T-helper 17 cell (primary cell): ENCODE results near the gene DCBLD2. TPM values are rescaled to one million over a fixed set of nuclear protein-coding genes. Genes with fewer than 3 reads are reported as not detected.
A peak's percentile ranks its signal among the peaks of the same experiment; 100 is the strongest.

Source experiments
- ATAC-seq: fragments of 150-1000 bp; cut with Tn5 transposase; 2 replicates; pipeline ENCODE4 v1.10.0; 2021; ENCODE audit warnings: mild to moderate bottlenecking, moderate library complexity
- DNase-seq, 3 donors: peaks; one replicate each; pipeline versions ENCODE4 v3.0.0 to v3.0.0-alpha.2; 2020 to 2021
- H3K9me3 ChIP-seq: one replicate; pipeline ENCODE4 v1.7.0; 2013; ENCODE audit warnings: low read length, mild to moderate bottlenecking; ENCODE audit not compliant: control insufficient read depth, poor library complexity, severe bottlenecking
- H3K27ac Mint-ChIP-seq: one replicate; pipeline ENCODE4 v1.8.0; 2022; ENCODE audit warnings: mild to moderate bottlenecking, moderate library complexity, mixed read lengths
- H3K27me3 Mint-ChIP-seq: one replicate; pipeline ENCODE4 v1.8.0; 2022; ENCODE audit warnings: mixed read lengths
- H3K36me3 Mint-ChIP-seq: one replicate; pipeline ENCODE4 v1.8.0; 2022; ENCODE audit warnings: low read depth, mixed read lengths
- H3K4me1 Mint-ChIP-seq: one replicate; pipeline ENCODE4 v1.8.0; 2022; ENCODE audit warnings: mild to moderate bottlenecking, mixed read lengths
- H3K4me3 Mint-ChIP-seq: one replicate; pipeline ENCODE4 v1.8.0; 2022; ENCODE audit warnings: mild to moderate bottlenecking, moderate library complexity, mixed read lengths
- total RNA-seq, 4 donors: library from RNA in 2 of 4; stranded (reverse) in 2 of 4; gene quantifications; one replicate each; pipeline ENCODE4 v1.2.3 and lab custom pipeline; 2022 to 2026

The DCBLD2 gene
- total RNA-seq, 2 donors from 2014 or later, result 0.37 to 2.0 TPM

DNA sequence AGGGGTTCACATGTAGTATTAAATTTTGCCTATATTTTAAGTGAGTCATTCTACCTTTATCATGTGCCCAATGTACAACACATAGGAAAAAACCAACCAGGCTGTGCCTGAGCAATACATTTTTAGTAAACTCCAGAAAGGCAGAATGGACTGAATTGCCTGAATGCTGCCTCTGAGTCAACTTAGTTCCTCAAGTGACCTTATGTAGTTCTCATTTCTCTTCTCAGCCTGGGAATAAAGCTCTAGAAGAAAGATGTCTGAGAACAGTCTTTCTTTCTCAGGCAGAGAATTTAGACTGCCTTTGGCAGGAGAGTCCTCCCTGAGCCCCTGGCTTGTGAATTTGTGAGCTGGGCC is 125.4 kb downstream of the DCBLD2 start:
- Mint-ChIP-seq H3K36me3 (no peaks in the 10 kb centered on the region), H3K4me3 (no peak overlapping the region), H3K4me1 (peaks cover 3% of the 10 kb centered on the region), H3K27ac (no peak overlapping the region), H3K27me3 (peaks cover 42% of the 10 kb centered on the region)
- no peaks in the 10 kb centered on the region for H3K9me3 ChIP-seq
- ATAC-seq, result no peak
- no peak for DNase-seq

DNA sequence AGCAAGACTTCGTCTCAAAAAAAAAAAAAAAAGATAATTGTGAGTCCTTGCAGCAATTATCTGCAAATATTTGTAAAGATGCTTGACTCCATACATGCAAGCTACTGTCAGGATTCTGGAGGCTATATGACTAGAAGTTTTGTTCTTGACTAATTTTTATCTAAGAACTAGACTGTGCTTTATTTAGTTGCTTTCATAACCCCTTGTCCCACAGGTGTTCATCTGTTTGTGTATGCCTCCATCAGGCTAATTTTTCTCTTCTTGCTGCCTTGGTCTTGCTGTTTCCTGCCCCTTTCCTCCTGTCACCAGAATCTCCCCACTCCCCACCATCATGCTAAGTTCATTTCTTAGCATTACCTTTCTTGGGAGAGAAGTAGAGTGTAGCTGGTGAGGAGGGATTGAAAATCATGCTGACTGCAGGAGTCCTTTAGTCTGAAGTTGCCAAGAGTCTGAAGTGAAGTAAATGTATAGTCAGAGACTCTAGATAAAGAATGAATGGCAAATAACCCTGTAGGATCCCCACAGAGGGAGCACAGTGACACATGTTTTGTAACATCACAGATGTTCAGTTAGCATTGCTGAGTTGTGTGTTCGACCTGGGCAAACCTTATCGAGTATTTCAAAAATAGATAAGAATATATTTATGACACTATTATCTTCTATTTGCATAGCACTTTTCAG is 125.9 kb downstream of the DCBLD2 start:
- Mint-ChIP-seq H3K36me3 (no peaks in the 10 kb centered on the region), H3K27me3 (peaks cover 47% of the 10 kb centered on the region), H3K27ac (no peak overlapping the region), H3K4me3 (no peak overlapping the region), H3K4me1 (peaks cover 3% of the 10 kb centered on the region)
- DNase-seq (no peak), ATAC-seq (no peak)
- no peaks in the 10 kb centered on the region for H3K9me3 ChIP-seq

DNA sequence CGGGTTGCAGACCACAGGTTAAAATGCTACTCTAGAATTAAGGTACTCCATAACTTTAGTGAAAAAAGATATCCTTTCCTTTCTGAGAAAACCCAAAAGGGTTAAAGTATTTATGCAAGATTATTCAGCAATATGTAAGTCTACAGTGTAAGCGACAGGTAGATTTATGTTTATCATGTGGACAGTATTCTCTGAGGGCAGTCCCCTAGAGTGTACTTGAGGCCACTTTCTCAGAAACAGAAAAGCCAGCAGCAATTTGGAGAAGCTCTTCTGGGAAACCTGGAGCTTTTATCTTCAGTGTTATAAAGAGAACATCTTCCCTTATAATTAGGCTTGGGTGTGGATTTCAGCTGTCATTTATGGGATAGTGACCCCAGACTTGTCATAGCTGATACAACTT is 129.5 kb downstream of the DCBLD2 start:
- H3K27me3 Mint-ChIP-seq, result peaks cover 26% of the 10 kb centered on the region

DNA sequence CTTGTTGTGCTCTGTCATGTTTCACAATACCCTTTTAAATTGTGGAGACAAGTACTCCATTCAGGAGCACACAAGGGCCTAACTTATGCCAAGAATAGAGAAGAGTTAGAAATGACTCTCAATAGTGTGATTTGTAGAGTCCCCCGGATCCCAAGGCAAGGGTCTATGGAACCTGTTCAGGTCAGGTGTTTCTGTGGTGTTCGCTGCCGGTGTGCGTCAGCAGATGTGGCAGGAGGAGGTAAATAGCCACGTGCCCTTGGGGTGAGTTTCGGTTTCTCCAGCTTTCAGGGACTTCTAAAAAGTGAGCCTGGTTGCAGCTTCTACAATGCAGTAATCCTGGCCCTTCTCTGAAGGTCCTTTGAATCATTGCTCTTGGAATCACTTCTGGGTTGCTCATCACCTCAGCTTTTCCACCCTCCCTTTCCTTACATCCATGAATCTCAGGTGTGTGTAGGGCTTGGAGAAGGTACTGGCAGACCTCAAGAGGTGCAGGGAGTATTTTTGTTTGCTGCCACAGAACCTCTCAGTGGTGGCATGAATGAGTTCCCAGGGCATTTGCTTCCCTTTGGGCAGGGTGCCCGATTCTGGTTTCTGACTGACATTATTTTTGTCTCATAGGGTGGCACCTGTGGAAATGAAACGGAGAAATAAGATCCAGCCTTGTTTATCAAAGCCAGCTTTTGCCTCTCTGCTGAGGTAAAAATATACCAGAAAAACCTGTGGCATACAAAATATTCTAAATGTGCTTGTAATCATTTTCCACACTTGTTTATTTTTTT is 131.0 kb downstream of the DCBLD2 start:
- Mint-ChIP-seq H3K36me3 (no peaks in the 10 kb centered on the region), H3K4me3 (no peak overlapping the region), H3K27ac (peak overlapping the region; percentile 1), H3K4me1 (no peaks in the 10 kb centered on the region), H3K27me3 (peaks cover 22% of the 10 kb centered on the region)
- peak; percentile 50 for ATAC-seq
- no peaks in the 10 kb centered on the region for H3K9me3 ChIP-seq
- no peak for DNase-seq

More for the DNA sequence above, 129.5 kb downstream of the DCBLD2 start:
- no peak overlapping the region for H3K4me3 Mint-ChIP-seq
- H3K27ac Mint-ChIP-seq, result no peak overlapping the region
- DNase-seq (no peak), ATAC-seq (no peak)
- no peaks in the 10 kb centered on the region for H3K4me1 Mint-ChIP-seq
- no peaks in the 10 kb centered on the region for H3K9me3 ChIP-seq
- H3K36me3 Mint-ChIP-seq, result no peaks in the 10 kb centered on the region

DNA sequence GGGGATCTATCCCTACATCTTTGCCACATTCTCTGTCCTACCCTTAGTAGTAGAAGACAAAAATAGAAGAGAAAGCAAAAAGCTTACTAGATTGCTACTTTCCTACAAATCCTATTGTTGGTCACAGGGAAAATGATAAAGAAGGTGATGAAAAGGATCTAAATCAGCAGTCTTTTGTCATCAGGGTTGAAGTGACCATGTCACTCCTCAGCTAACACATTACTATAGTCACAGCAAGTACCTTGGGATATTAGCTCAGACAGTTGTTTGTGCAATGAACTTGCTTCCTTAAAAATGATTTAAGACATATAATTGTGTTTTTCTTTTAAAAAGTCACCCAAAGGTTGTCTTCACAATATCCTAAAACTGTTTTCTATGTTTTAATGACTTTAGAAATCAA is 132.0 kb downstream of the DCBLD2 start:
- H3K36me3 Mint-ChIP-seq, result no peaks in the 10 kb centered on the region
- peaks cover 22% of the 10 kb centered on the region for H3K27me3 Mint-ChIP-seq
- no peak overlapping the region for H3K27ac Mint-ChIP-seq
- no peaks in the 10 kb centered on the region for H3K9me3 ChIP-seq
- H3K4me1 Mint-ChIP-seq, result no peaks in the 10 kb centered on the region
- ATAC-seq, result no peak
- H3K4me3 Mint-ChIP-seq, result no peak overlapping the region
- DNase-seq, result no peak

DNA sequence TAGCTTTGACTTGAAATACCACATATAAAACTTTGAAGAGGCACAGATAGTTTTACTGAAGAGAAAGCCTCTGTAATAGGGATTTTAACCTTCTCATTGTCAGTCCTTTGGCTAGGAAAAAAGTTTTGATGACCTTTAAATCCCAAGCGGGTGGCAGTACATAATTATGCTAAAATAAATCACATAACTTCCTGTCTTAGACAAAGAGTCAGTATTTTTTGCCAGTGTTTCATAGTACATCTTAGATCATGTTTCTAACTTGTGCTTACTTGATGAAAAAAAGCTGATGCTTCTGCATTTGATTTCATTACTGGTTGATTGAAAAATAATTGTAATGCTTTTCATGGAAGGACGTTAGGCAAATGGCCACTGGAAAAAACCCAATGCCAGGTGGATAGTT is 132.5 kb downstream of the DCBLD2 start:
- ATAC-seq (no peak), DNase-seq (no peak)
- Mint-ChIP-seq H3K4me1 (no peaks in the 10 kb centered on the region), H3K4me3 (no peak overlapping the region), H3K27me3 (peaks cover 26% of the 10 kb centered on the region), H3K36me3 (no peaks in the 10 kb centered on the region), H3K27ac (no peak overlapping the region)
- no peaks in the 10 kb centered on the region for H3K9me3 ChIP-seq

DNA sequence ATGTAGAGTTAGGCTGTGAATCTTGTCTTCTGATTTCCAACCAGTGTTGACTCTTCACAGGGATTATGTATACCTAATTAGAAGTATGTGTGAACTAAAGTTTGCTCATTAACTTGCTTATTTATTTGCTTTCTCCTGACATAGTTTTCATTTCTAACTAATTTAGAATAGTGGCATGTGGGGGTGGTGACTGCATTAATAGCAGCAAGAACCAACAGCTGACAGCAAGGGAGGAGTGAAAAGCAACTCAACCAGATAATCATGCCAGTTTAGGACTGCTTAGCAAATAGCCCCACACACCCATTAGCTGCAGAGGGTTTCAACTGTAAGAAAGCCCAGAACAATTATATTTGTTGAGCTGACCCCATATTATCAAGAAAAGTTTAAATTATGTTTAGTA is 134.6 kb downstream of the DCBLD2 start:
- H3K27ac Mint-ChIP-seq, result no peak overlapping the region
- H3K9me3 ChIP-seq, result no peaks in the 10 kb centered on the region
- peaks cover 4% of the 10 kb centered on the region for H3K4me1 Mint-ChIP-seq
- DNase-seq, result no peak
- H3K36me3 Mint-ChIP-seq, result peaks cover 3% of the 10 kb centered on the region
- no peak for ATAC-seq
- H3K4me3 Mint-ChIP-seq, result no peak overlapping the region
- H3K27me3 Mint-ChIP-seq, result peaks cover 42% of the 10 kb centered on the region

DNA sequence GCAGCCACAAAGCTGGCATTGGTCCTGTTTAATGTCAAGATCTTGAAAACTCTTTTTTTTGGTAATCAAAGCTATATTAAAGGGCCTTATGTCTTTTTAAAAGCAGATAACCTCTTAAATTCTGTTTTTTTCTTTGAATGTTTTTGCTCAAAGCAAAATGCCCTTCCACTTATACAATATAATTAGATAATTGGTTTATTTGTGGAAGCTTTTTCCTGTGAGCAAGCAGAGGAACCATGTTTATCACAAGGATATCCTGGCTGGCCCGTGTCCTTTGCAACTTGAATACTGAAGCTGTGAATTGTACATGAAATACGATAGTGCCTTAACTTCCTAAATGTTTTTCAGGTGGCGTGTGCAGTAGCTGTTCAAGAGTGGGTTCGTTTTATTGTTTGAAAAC is 135.8 kb downstream of the DCBLD2 start:
- peaks cover 3% of the 10 kb centered on the region for H3K36me3 Mint-ChIP-seq
- DNase-seq (no peak), ATAC-seq (no peak)
- peaks cover 4% of the 10 kb centered on the region for H3K4me1 Mint-ChIP-seq
- no peaks in the 10 kb centered on the region for H3K9me3 ChIP-seq
- no peak overlapping the region for H3K27ac Mint-ChIP-seq
- peaks cover 41% of the 10 kb centered on the region for H3K27me3 Mint-ChIP-seq
- H3K4me3 Mint-ChIP-seq, result no peak overlapping the region

DNA sequence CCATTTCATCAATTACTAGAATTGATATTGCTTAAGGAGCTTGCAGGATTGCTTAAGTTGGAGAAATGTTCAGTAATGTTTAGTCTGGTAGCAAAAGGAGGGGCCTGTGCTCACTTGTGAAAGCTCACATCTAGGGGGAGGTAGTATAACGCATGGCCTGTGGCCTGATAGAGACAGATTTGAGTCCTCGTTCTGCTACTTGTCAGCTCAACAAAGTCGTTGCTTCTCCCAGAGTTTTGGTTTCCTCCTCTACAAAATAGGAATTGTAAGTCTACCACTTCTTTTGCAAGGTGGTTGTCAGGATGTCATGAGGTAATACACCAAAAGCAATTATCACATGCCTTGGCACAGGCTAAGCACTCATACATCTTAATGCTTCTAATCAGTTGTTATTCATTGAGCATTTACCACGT is 137.0 kb downstream of the DCBLD2 start:
- H3K9me3 ChIP-seq, result no peaks in the 10 kb centered on the region
- peaks cover 4% of the 10 kb centered on the region for H3K4me1 Mint-ChIP-seq
- H3K4me3 Mint-ChIP-seq, result no peak overlapping the region
- ATAC-seq, result no peak
- H3K27ac Mint-ChIP-seq, result no peak overlapping the region
- no peak for DNase-seq
- H3K36me3 Mint-ChIP-seq, result peaks cover 3% of the 10 kb centered on the region
- H3K27me3 Mint-ChIP-seq, result peaks cover 37% of the 10 kb centered on the region

DNA sequence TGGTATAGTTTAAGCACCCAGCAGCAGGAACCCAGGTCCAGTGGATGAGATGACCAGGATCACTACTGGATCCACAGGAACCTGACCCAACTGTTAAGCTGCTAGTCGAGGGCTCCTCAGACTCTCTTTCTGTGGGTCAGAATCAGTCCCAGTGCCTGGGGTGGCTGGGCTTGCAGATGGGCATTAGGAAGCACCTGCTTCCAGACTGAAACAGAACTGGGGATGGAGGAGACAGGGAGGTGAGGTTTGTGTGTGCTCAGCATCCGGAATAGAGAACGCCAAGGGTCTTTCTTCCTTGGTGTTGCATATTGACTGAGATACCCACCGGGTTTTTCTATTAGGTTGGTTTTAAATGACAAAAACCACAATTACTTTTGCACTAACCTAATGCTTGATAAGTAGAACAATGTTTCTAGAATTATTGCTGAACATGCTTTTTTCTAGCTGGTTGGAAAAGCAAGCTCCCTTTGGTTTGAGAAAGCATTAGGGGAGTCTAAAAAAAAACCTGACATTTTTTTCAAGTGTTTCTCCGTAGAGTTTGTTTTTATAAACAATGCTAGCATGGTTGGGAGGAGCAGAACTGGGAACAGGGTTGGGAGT is 137.6 kb downstream of the DCBLD2 start:
- no peak for ATAC-seq
- H3K27me3 Mint-ChIP-seq, result peaks cover 42% of the 10 kb centered on the region
- H3K27ac Mint-ChIP-seq, result no peak overlapping the region
- no peak overlapping the region for H3K4me3 Mint-ChIP-seq
- DNase-seq, result no peak
- peaks cover 5% of the 10 kb centered on the region for H3K36me3 Mint-ChIP-seq
- H3K9me3 ChIP-seq, result no peaks in the 10 kb centered on the region
- peaks cover 7% of the 10 kb centered on the region for H3K4me1 Mint-ChIP-seq

DNA sequence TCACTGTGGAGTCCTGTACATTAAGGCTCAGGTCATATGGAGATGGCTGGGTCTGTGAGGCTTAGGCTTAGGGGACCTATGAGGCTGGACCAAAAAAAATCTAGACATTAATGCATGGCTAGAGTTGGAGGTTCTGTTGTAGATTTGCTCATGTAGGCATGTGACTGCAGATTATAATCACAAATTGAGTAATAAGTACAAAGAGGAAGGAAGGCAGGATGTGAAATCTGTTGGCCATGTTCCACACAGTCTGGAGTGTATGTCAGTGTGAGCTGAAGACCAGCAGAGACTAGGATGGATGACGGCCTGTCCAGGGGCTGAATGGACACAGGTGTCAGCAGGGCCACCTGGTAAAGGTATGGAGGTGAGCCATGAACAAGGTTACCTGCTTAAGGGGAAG is 138.4 kb downstream of the DCBLD2 start, which contains the start of gene ST3GAL6:
ST3GAL6 (plus strand) TSS at position 265 of the 400 bp plus-strand sequence. CDS start 5,101 bp downstream, outside the sequence.
- Mint-ChIP-seq H3K36me3 (peaks cover 5% of the 10 kb centered on the region), H3K27ac (no peak within 1 kb of the TSS), H3K27me3 (peaks cover 45% of the 10 kb centered on the region), H3K4me1 (peaks cover 7% of the 10 kb centered on the region), H3K4me3 (peak within 1 kb of the TSS; percentile 22)
- H3K9me3 ChIP-seq, result no peaks in the 10 kb centered on the region
- DNase-seq (no peak), ATAC-seq (no peak)

DNA sequence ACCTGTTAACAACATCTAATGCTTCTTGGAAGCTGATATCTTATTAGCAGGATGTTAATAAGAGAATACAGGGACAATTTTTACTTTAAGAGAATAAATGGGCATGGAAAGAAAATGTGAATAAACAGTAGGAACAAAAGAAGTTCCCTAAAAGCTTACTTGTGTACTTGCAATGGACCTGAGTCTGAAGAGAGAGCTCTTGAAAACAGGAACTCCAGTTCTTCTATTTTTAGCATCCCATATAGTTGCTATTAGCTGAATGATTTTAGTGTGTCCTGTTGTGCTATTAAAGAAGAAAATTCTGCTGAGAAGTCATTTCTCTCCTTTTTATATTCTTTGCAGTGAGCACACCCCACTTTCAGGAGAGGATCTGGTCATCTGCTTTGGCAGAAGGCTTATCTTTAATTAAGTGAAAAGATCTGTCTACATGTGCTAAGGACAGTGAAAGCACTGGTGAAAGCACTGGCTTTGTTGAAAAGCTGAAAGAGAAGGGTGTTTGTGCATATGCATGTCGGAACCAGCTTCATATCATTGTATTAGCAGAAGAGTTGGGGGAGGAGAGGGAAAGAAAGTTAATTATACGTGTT is 139.8 kb downstream of the DCBLD2 start:
- Mint-ChIP-seq H3K27ac (no peak overlapping the region), H3K36me3 (peaks cover 5% of the 10 kb centered on the region), H3K4me3 (no peak overlapping the region), H3K27me3 (peaks cover 49% of the 10 kb centered on the region), H3K4me1 (peaks cover 7% of the 10 kb centered on the region)
- H3K9me3 ChIP-seq, result no peaks in the 10 kb centered on the region
- ATAC-seq, result no peak
- DNase-seq, result no peak

DNA sequence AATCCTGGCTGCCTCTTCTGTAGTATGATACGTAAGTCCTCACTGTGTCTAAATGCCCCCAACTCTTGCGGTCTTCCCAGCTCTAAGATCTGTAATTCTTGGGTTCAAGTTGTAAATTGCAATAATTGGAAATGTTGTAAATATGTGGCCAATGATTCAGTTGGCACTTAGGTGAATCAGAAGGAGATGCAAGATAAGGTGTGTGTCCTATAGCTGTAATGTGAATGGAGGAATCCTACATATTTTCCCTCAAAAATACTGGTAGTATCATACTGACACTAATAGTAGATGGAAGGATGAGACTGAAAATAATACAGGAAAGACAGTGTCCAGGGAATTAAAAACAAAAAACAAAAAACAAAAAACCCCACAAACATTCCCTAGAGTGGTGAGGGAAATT is 141.9 kb downstream of the DCBLD2 start:
- H3K36me3 Mint-ChIP-seq, result peaks cover 5% of the 10 kb centered on the region

More for the DNA sequence above, 141.9 kb downstream of the DCBLD2 start:
- no peak overlapping the region for H3K27ac Mint-ChIP-seq
- peaks cover 7% of the 10 kb centered on the region for H3K4me1 Mint-ChIP-seq
- H3K9me3 ChIP-seq, result no peaks in the 10 kb centered on the region
- H3K4me3 Mint-ChIP-seq, result no peak overlapping the region
- peaks cover 59% of the 10 kb centered on the region for H3K27me3 Mint-ChIP-seq
- ATAC-seq (no peak), DNase-seq (no peak)
